GM23338 (cell line): ENCODE results near the gene AFF3.

Experiments
- CREB1 ChIP-seq: fragments of 250-450 bp; sonication (Bioruptor Pico); IDR thresholded peaks from 2 replicates; pipeline ENCODE4 v1.5.0; 2020; ENCODE audit warnings: low read depth, mild to moderate bottlenecking, moderate library complexity
- CTCF ChIP-seq, 2 experiments: fragments of 200-600 bp in 1 of 2; sonication (generic) in 1 of 2; conservative IDR thresholded peaks; 2 replicates each; pipeline versions ENCODE4 v1.5.1 to v1.6.1; 2016 to 2017; ENCODE audit warnings: antibody characterized with exemption in 2 of 2, low read depth in 2 of 2, mild to moderate bottlenecking in 2 of 2, moderate library complexity in 1 of 2
- EZH2 ChIP-seq: fragments of 200-600 bp; sonication (generic); IDR thresholded peaks from one replicate; pipeline ENCODE4 v1.8.0; 2017; ENCODE audit warnings: antibody characterized with exemption, mild to moderate bottlenecking, low read depth; ENCODE audit not compliant: unreplicated experiment
- EZH2phosphoT487 ChIP-seq: fragments of 200-600 bp; sonication (generic); IDR thresholded peaks from one replicate; pipeline ENCODE4 v1.8.1; 2018; ENCODE audit warnings: antibody characterized with exemption; ENCODE audit not compliant: unreplicated experiment
- JUNB ChIP-seq: IDR thresholded peaks from one replicate; pipeline ENCODE4 v1.6.1; 2016; ENCODE audit warnings: antibody characterized with exemption; ENCODE audit not compliant: unreplicated experiment
- POLR2AphosphoS5 ChIP-seq: IDR thresholded peaks from 2 replicates; pipeline ENCODE4 v1.6.1; 2016; ENCODE audit warnings: antibody characterized with exemption, low read depth
- REST ChIP-seq: IDR thresholded peaks from one replicate; pipeline ENCODE4 v1.6.1; 2018; ENCODE audit warnings: antibody characterized with exemption; ENCODE audit not compliant: unreplicated experiment
- STAT1 ChIP-seq: IDR thresholded peaks from one replicate; pipeline ENCODE4 v1.6.1; 2016; ENCODE audit warnings: antibody characterized with exemption; ENCODE audit not compliant: unreplicated experiment
- ZNF114 ChIP-seq: fragments of 250-450 bp; sonication (Bioruptor Pico); IDR thresholded peaks from 2 replicates; pipeline ENCODE4 v1.5.0; 2020; ENCODE audit warnings: mild to moderate bottlenecking, moderate library complexity
- ZNF331 ChIP-seq: fragments of 250-450 bp; sonication (Bioruptor Pico); IDR thresholded peaks from 2 replicates; pipeline ENCODE4 v1.5.0; 2020; ENCODE audit warnings: low read depth, mild to moderate bottlenecking, moderate library complexity

DNA sequence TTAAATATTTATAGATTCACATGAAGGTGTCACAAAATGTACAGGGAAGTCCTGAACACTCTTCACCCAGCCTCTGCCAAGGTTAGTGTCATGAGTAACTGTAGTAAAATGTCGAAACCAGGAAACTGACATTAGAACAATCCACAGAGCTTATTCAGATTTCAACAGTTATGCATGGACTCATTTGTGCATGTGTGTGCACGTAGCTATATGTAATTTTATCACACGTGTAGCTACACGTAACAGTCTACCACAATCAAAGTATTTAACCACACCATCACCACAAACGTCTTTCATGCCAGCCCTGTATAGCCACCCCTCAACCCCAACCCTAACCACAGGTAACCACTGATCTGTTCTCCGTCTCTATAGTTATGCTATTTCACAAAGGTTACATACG lies 440.9 kb downstream of the AFF3 start:
- TF ChIP-seq EZH2phosphoT487 = no peak
- no peak for TF ChIP-seq CTCF (conservative IDR thresholded peaks at IDR 0.05; ENCODE audit: low read depth in 2 of 2)
- no peak for TF ChIP-seq EZH2
- no peak for TF ChIP-seq POLR2AphosphoS5
- TF ChIP-seq JUNB = no peak
- no peak for TF ChIP-seq STAT1
- no peak for TF ChIP-seq CREB1 (CRISPR knock-in tag)
- TF ChIP-seq REST = no peak
- TF ChIP-seq ZNF114 (CRISPR knock-in tag) = no peak
- TF ChIP-seq ZNF331 = no peak
